ENCODE measurements around the gene VPS36.
A peak's percentile ranks its signal among the peaks of the same experiment; 100 is the strongest.

The VPS36 gene

GRCh38 chr13:52405767-52406494 lies 44.5 kb downstream of the VPS36 start, which contains the start of gene THSD1:
Gene THSD1 (minus strand): TSS chr13:52406172. CDS start chr13:52402600, 3,572 bp downstream.
- TF ChIP-seq REST (IDR thresholded peaks at IDR 0.05; ENCODE audit: insufficient read depth in 1 of 2, low read depth in 2 of 2, low read length in 2 of 2) (no peak), FOXP2 (optimal IDR thresholded peaks at IDR 0.05; ENCODE audit: borderline replicate concordance, extremely low read depth, extremely low read length, insufficient read depth) (peak; percentile 53), SIN3A (IDR thresholded peaks at IDR 0.05; ENCODE audit: borderline replicate concordance, insufficient read depth, low read length) (no peak), TAF1 (IDR thresholded peaks at IDR 0.05; ENCODE audit: borderline replicate concordance, insufficient read depth, low read length) (no peak), POLR2AphosphoS5 (IDR thresholded peaks at IDR 0.05; ENCODE audit: low read depth, low read length) (no peak)

DNA sequence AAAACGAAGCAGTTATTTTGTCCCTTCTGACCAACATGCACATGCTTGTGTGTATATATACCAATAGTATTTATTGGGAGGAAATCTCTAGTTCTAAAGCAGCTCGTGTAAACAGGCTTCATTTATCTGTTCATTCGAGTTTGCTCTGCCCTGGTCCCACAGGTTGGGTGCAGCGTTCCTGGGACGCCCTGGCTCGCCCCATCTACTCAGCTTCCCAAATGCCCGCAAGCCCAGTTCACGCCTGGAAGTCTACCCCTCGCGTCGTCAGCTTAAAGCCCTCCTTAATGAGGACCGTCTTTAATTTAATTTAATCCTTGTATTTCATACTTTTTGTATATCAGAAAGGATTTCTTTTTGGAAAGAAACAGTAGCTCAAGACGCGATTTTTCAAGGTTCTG lies 45.1 kb downstream of the VPS36 start:
- no peak for TF ChIP-seq TAF1 (IDR thresholded peaks at IDR 0.05; ENCODE audit: borderline replicate concordance, insufficient read depth, low read length)
- TF ChIP-seq SIN3A (IDR thresholded peaks at IDR 0.05; ENCODE audit: borderline replicate concordance, insufficient read depth, low read length), result no peak
- TF ChIP-seq POLR2AphosphoS5 (IDR thresholded peaks at IDR 0.05; ENCODE audit: low read depth, low read length), result no peak
- TF ChIP-seq REST (IDR thresholded peaks at IDR 0.05; ENCODE audit: insufficient read depth in 1 of 2, low read depth in 2 of 2, low read length in 2 of 2), result no peak
- no peak for TF ChIP-seq FOXP2 (optimal IDR thresholded peaks at IDR 0.05; ENCODE audit: borderline replicate concordance, extremely low read depth, extremely low read length, insufficient read depth)

- TF ChIP-seq FOXP2 (optimal IDR thresholded peaks at IDR 0.05; ENCODE audit: borderline replicate concordance, extremely low read depth, extremely low read length, insufficient read depth), result no peak
- TF ChIP-seq REST (IDR thresholded peaks at IDR 0.05; ENCODE audit: insufficient read depth in 1 of 2, low read depth in 2 of 2, low read length in 2 of 2), result no peak
- TF ChIP-seq TAF1 (IDR thresholded peaks at IDR 0.05; ENCODE audit: borderline replicate concordance, insufficient read depth, low read length), result no peak
- TF ChIP-seq SIN3A (IDR thresholded peaks at IDR 0.05; ENCODE audit: borderline replicate concordance, insufficient read depth, low read length), result no peak
- no peak for TF ChIP-seq POLR2AphosphoS5 (IDR thresholded peaks at IDR 0.05; ENCODE audit: low read depth, low read length)
These were observed 50.7 kb downstream of the VPS36 start for GRCh38 chr13:52399708-52400107.

DNA sequence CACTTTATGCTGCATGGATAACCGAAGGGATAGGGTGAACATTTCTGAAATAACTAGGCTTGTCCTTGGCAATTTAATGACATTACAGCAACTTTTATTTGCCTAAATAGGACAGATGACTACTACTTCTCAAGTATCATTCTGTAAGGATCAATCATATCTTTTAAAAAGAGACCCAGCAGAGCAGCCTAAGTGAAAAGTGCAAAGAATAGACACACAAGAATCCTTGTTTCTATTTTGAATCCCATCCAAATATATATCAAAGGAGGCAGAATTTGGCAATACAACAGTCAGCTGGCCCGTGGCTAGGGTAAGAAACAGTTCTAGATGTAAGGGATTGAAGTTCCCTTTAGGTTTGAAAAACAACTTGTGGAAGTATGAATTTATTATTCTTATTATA lies 51.4 kb downstream of the VPS36 start:
- no peak for TF ChIP-seq REST (IDR thresholded peaks at IDR 0.05; ENCODE audit: insufficient read depth in 1 of 2, low read depth in 2 of 2, low read length in 2 of 2)

GRCh38 chr13:52395704-52396103 lies 54.7 kb downstream of the VPS36 start:
- no peak for TF ChIP-seq SIN3A (IDR thresholded peaks at IDR 0.05; ENCODE audit: borderline replicate concordance, insufficient read depth, low read length)
